ENCODE measurements around the gene WWOX. TPM values are rescaled to one million over a fixed set of nuclear protein-coding genes. Genes with fewer than 3 reads are reported as not detected.

Gene WWOX
- total RNA-seq, 1 donor from 2014 or later = 28.2 TPM

- DNase-seq (ENCODE audit: extremely low spot score, unreplicated experiment) = no peak
- Mint-ChIP-seq H3K9me3 (no peaks in the 10 kb centered on the region), H3K4me1 (ENCODE audit: unreplicated experiment) (peaks cover 34% of the 10 kb centered on the region), H3K36me3 (no peaks in the 10 kb centered on the region), H3K27me3 (no peaks in the 10 kb centered on the region), H3K4me3 (no peak overlapping the region), H3K27ac (no peak overlapping the region)
- no peak for TF ChIP-seq CTCF (conservative IDR thresholded peaks at IDR 0.05)
Measured at GRCh38 chr16:78235876-78236275, 136.4 kb downstream of the WWOX start.

GRCh38 chr16:78237841-78238240, 138.4 kb downstream of the WWOX start:
- TF ChIP-seq CTCF (conservative IDR thresholded peaks at IDR 0.05) = no peak
- Mint-ChIP-seq H3K27me3 (no peaks in the 10 kb centered on the region), H3K4me1 (ENCODE audit: unreplicated experiment) (peaks cover 45% of the 10 kb centered on the region), H3K9me3 (peaks cover 3% of the 10 kb centered on the region), H3K4me3 (no peak overlapping the region), H3K36me3 (no peaks in the 10 kb centered on the region), H3K27ac (no peak overlapping the region)
- DNase-seq (ENCODE audit: extremely low spot score, unreplicated experiment) = no peak

- DNase-seq (ENCODE audit: extremely low spot score, unreplicated experiment) = no peak
- Mint-ChIP-seq H3K9me3 (peaks cover 12% of the 10 kb centered on the region), H3K4me1 (ENCODE audit: unreplicated experiment) (peaks cover 47% of the 10 kb centered on the region), H3K27ac (peak overlapping the region; percentile 67), H3K36me3 (no peaks in the 10 kb centered on the region), H3K27me3 (peaks cover 2% of the 10 kb centered on the region), H3K4me3 (no peak overlapping the region)
- peak; percentile 19 for TF ChIP-seq CTCF (conservative IDR thresholded peaks at IDR 0.05)
Measured at GRCh38 chr16:78240459-78241222, 141.2 kb downstream of the WWOX start.

- Mint-ChIP-seq H3K27ac (peak overlapping the region; percentile 67), H3K9me3 (peaks cover 12% of the 10 kb centered on the region), H3K4me3 (peak overlapping the region; percentile 4)
Measured at GRCh38 chr16:78242239-78242630, 142.8 kb downstream of the WWOX start.

GRCh38 chr16:78244131-78244895, 144.9 kb downstream of the WWOX start:
- no peak overlapping the region for H3K4me3 Mint-ChIP-seq
- peaks cover 5% of the 10 kb centered on the region for H3K27me3 Mint-ChIP-seq
- no peak for TF ChIP-seq CTCF (conservative IDR thresholded peaks at IDR 0.05)
- H3K9me3 Mint-ChIP-seq = peaks cover 18% of the 10 kb centered on the region
- peak overlapping the region; percentile 17 for H3K27ac Mint-ChIP-seq
- DNase-seq (ENCODE audit: extremely low spot score, unreplicated experiment) = no peak
- peaks cover 45% of the 10 kb centered on the region for H3K4me1 Mint-ChIP-seq (ENCODE audit: unreplicated experiment)
- peaks cover 5% of the 10 kb centered on the region for H3K36me3 Mint-ChIP-seq

More at GRCh38 chr16:78242239-78242630, 142.8 kb downstream of the WWOX start:
- DNase-seq (ENCODE audit: extremely low spot score, unreplicated experiment) = no peak
- no peaks in the 10 kb centered on the region for H3K36me3 Mint-ChIP-seq
- H3K27me3 Mint-ChIP-seq = peaks cover 5% of the 10 kb centered on the region
- no peak for TF ChIP-seq CTCF (conservative IDR thresholded peaks at IDR 0.05)
- H3K4me1 Mint-ChIP-seq (ENCODE audit: unreplicated experiment) = peaks cover 47% of the 10 kb centered on the region
